ENCODE measurements around the gene KASH5. TPM values are rescaled to one million over a fixed set of nuclear protein-coding genes. Genes with fewer than 3 reads are reported as not detected.
"Not testable (repeated sequence)": the region's sequence is repeated elsewhere in the genome, so short reads cannot be mapped to it uniquely, and the experiment has no call there.

The KASH5 gene
- total RNA-seq, 1 experiment from 2014 or later: not detected

DNA sequence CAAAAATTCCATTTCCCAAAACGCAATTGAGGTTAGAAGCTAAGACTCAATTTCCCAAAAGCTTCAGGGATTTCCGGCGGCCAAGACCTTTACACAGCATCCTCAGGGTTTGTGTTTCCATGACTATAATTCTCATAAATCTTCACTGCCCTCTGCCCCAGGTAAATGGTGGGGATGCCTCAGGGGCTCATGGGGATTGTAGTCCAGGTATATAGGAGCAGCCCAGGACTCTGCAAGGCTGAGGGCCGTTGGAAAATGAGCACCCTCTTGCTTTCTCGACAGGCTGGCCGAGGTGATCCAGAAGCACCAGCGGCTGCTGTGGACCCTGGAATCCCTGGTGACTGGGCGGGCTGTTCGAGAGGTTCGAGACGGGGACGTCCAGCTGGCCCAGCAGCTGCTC is 71.3 kb downstream of the KASH5 start:
- WGBS (ENCODE audit: extremely low coverage, insufficient read length, low lambda C conversion rate): no CpG with 5 or more reads among the region's 12 CpGs
- no peak for TF ChIP-seq CTCF (conservative IDR thresholded peaks at IDR 0.05)
- Histone ChIP-seq H2BK5ac (ENCODE audit: insufficient read length, low read length) (no peak overlapping the region), H2AK5ac (ENCODE audit: insufficient read length, low read length) (no peak overlapping the region), H3K4ac (ENCODE audit: low read depth, low read length) (no peak overlapping the region), H4K8ac (replicated peaks; ENCODE audit: insufficient read length, low read depth, low read length) (no peak overlapping the region), H3K23ac (ENCODE audit: insufficient read length, low read depth, low read length) (no peak overlapping the region), H3K56ac (ENCODE audit: insufficient read length, low read depth, low read length) (no peak overlapping the region), H3K18ac (ENCODE audit: insufficient read length, low read depth, low read length) (no peak overlapping the region), H3K79me1 (ENCODE audit: insufficient read depth, low read depth, low read length, poor library complexity, severe bottlenecking) (no peaks in the 10 kb centered on the region), H3K4me1 (ENCODE audit: insufficient read depth, low read length) (no peaks in the 10 kb centered on the region), H4K91ac (ENCODE audit: insufficient read length, low read depth, low read length) (no peak overlapping the region), H3K79me2 (ENCODE audit: insufficient read depth, low read length) (no peaks in the 10 kb centered on the region), H2AFZ (ENCODE audit: low read length) (no peak overlapping the region), H2BK20ac (ENCODE audit: low read depth, low read length, poor library complexity, severe bottlenecking) (no peak overlapping the region), H3K27ac (ENCODE audit: insufficient read length, low read depth, low read length) (no peak overlapping the region), H3T11ph (ENCODE audit: low read length) (no peak overlapping the region), H3K9me3 (ENCODE audit: control insufficient read depth, low read depth, low read length) (no peaks in the 10 kb centered on the region), H2BK12ac (ENCODE audit: insufficient read length, low read depth, low read length) (no peak overlapping the region), H3K23me2 (ENCODE audit: insufficient read length, low read depth, low read length, poor library complexity, severe bottlenecking) (no peaks in the 10 kb centered on the region), H3K27me3 (ENCODE audit: insufficient read depth, low read length) (no peaks in the 10 kb centered on the region), H4K20me1 (ENCODE audit: control insufficient read depth, insufficient read depth, insufficient read length) (no peaks in the 10 kb centered on the region), H4K5ac (ENCODE audit: insufficient read length, low read depth, low read length) (no peak overlapping the region), H3K14ac (ENCODE audit: insufficient read depth, low read length) (no peak overlapping the region), H2BK15ac (ENCODE audit: low read depth, low read length) (no peak overlapping the region), H2BK120ac (ENCODE audit: low read depth, low read length, poor library complexity, severe bottlenecking) (no peak overlapping the region), H3K4me2 (ENCODE audit: insufficient read depth, insufficient read length, low read length) (no peak overlapping the region), H3K9ac (ENCODE audit: extremely low read depth, insufficient read length, low read length) (no peak overlapping the region)
- Mint-ChIP-seq H3K4me3 (no peak overlapping the region), H3K9me3 (no peaks in the 10 kb centered on the region), H3K36me3 (ENCODE audit: insufficient read depth in 1 of 3, low read depth in 3 of 3) (peaks cover 17 to 39% (median 39%) of the 10 kb centered on the region in 3 experiments; a peak in 6 of 7 replicates), H3K27ac (no peak overlapping the region; a peak in 1 of 7 replicates), H3K27me3 (ENCODE audit: low read depth) (no peaks in the 10 kb centered on the region), H3K4me1 (peaks cover 0 to under 1% of the 10 kb centered on the region in 2 experiments; a peak in 2 of 4 replicates)
- no peak for DNase-seq

DNA sequence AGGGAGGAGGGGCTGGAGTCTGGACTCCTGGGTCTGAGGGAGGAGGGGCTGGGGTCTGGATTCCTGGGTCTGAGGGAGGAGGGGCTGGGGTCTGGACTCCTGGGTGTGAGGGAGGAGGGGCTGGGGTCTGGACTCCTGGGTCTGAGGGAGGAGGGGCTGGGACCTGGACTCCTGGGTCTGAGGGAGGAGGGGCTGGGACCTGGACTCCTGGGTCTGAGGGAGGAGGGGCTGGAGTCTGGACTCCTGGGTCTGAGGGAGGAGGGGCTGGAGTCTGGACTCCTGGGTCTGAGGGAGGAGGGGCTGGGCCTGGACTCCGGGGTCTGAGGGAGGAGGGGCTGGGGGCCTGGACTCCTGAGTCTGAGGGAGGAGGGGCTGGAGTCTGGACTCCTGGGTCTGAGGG is 73.1 kb downstream of the KASH5 start:
- H3K23me2 ChIP-seq (ENCODE audit: insufficient read length, low read depth, low read length, poor library complexity, severe bottlenecking); H3K14ac ChIP-seq (ENCODE audit: insufficient read depth, low read length); H3K18ac ChIP-seq (ENCODE audit: insufficient read length, low read depth, low read length); H4K91ac ChIP-seq (ENCODE audit: insufficient read length, low read depth, low read length); H3K27ac ChIP-seq (ENCODE audit: insufficient read length, low read depth, low read length); H3K9me3 ChIP-seq (ENCODE audit: control insufficient read depth, low read depth, low read length); H3K27me3 Mint-ChIP-seq (ENCODE audit: low read depth); H3K9me3 Mint-ChIP-seq; H4K8ac ChIP-seq (replicated peaks; ENCODE audit: insufficient read length, low read depth, low read length); H3K79me1 ChIP-seq (ENCODE audit: insufficient read depth, low read depth, low read length, poor library complexity, severe bottlenecking); H3K4me3 Mint-ChIP-seq; H4K5ac ChIP-seq (ENCODE audit: insufficient read length, low read depth, low read length); H3K27me3 ChIP-seq (ENCODE audit: insufficient read depth, low read length); H3K4me1 ChIP-seq (ENCODE audit: insufficient read depth, low read length); H2BK5ac ChIP-seq (ENCODE audit: insufficient read length, low read length); H3K9ac ChIP-seq (ENCODE audit: extremely low read depth, insufficient read length, low read length); H2BK120ac ChIP-seq (ENCODE audit: low read depth, low read length, poor library complexity, severe bottlenecking); H3K56ac ChIP-seq (ENCODE audit: insufficient read length, low read depth, low read length); H3K4me2 ChIP-seq (ENCODE audit: insufficient read depth, insufficient read length, low read length); H3K4ac ChIP-seq (ENCODE audit: low read depth, low read length); H2BK12ac ChIP-seq (ENCODE audit: insufficient read length, low read depth, low read length); H3K79me2 ChIP-seq (ENCODE audit: insufficient read depth, low read length); H2AK5ac ChIP-seq (ENCODE audit: insufficient read length, low read length); H4K20me1 ChIP-seq (ENCODE audit: control insufficient read depth, insufficient read depth, insufficient read length); H2BK20ac ChIP-seq (ENCODE audit: low read depth, low read length, poor library complexity, severe bottlenecking); H2BK15ac ChIP-seq (ENCODE audit: low read depth, low read length); DNase-seq; H3K27ac Mint-ChIP-seq; H3K4me1 Mint-ChIP-seq; H2AFZ ChIP-seq (ENCODE audit: low read length); H3T11ph ChIP-seq (ENCODE audit: low read length); H3K23ac ChIP-seq (ENCODE audit: insufficient read length, low read depth, low read length): not testable (repeated sequence)
- WGBS (ENCODE audit: extremely low coverage, insufficient read length, low lambda C conversion rate): no CpG with 5 or more reads among the region's 1 CpG
- peaks cover 21 to 39% (median 38%) of the 10 kb centered on the region in 3 experiments; a peak in 6 of 7 replicates for H3K36me3 Mint-ChIP-seq (ENCODE audit: insufficient read depth in 1 of 3, low read depth in 3 of 3)
